COR-L47 (cell line): ENCODE measurements around the gene SH3RF3.

Experiments used
- DNase-seq: peaks from one replicate; lab custom pipeline; 2025; lab: John Stamatoyannopoulos, UW

The SH3RF3 gene

GRCh38 chr2:109312902-109313301, 183.9 kb downstream of the SH3RF3 start:
- no peak for DNase-seq

- DNase-seq, result no peak
These were observed 184.3 kb downstream of the SH3RF3 start for GRCh38 chr2:109313343-109313742.

- no peak for DNase-seq
These were observed 187.1 kb downstream of the SH3RF3 start for GRCh38 chr2:109316091-109316490.

GRCh38 chr2:109317471-109318095, 188.6 kb downstream of the SH3RF3 start:
- DNase-seq, result no peak

- DNase-seq, result no peak
These were observed 189.3 kb downstream of the SH3RF3 start for GRCh38 chr2:109318150-109318948.

GRCh38 chr2:109318949-109319342, 189.9 kb downstream of the SH3RF3 start:
- DNase-seq, result no peak

- no peak for DNase-seq
These were observed 191.4 kb downstream of the SH3RF3 start for GRCh38 chr2:109320195-109320922.

GRCh38 chr2:109321570-109321969, 192.6 kb downstream of the SH3RF3 start:
- no peak for DNase-seq

GRCh38 chr2:109322111-109322510, 193.1 kb downstream of the SH3RF3 start:
- DNase-seq, result no peak

GRCh38 chr2:109322641-109323040, 193.6 kb downstream of the SH3RF3 start:
- no peak for DNase-seq

- no peak for DNase-seq
These were observed 195.9 kb downstream of the SH3RF3 start for GRCh38 chr2:109324861-109325260.

GRCh38 chr2:109325570-109325969, 196.6 kb downstream of the SH3RF3 start:
- DNase-seq, result no peak

- DNase-seq, result no peak
These were observed 197.3 kb downstream of the SH3RF3 start for GRCh38 chr2:109326306-109326705.

GRCh38 chr2:109330056-109330455, 201.1 kb downstream of the SH3RF3 start:
- no peak for DNase-seq

GRCh38 chr2:109331081-109331480, 202.1 kb downstream of the SH3RF3 start:
- no peak for DNase-seq

GRCh38 chr2:109331896-109332848, 203.2 kb downstream of the SH3RF3 start:
- DNase-seq, result peak; percentile 44

- no peak for DNase-seq
These were observed 203.9 kb downstream of the SH3RF3 start for GRCh38 chr2:109332880-109333279.

- DNase-seq, result no peak
These were observed 204.6 kb downstream of the SH3RF3 start for GRCh38 chr2:109333414-109334210.

- no peak for DNase-seq
These were observed 206.7 kb downstream of the SH3RF3 start for GRCh38 chr2:109335631-109336176.

- DNase-seq, result no peak
These were observed 207.3 kb downstream of the SH3RF3 start for GRCh38 chr2:109336296-109336695.

GRCh38 chr2:109337221-109337620, 208.2 kb downstream of the SH3RF3 start:
- DNase-seq, result no peak
